ENCODE data around the gene DDX25.

The DDX25 gene

GRCh38 chr11:125950696-125951651 is 46.7 kb downstream of the DDX25 start:
- H3K27ac ChIP-seq (ENCODE audit: insufficient read depth in 1 of 2, low read depth in 1 of 2, low read length in 2 of 2, poor library complexity in 1 of 2, severe bottlenecking in 2 of 2), result no peak overlapping the region
- ChIA-PET CTCF (interaction anchor here (1.0 kb wide), 1 partner anchor 8 kb away, joined by 3 read pairs; no protein-coding TSS in a partner anchor), POLR2A (no interaction called here)
- no peaks in the 10 kb centered on the region for H3K36me3 ChIP-seq (ENCODE audit: control insufficient read depth in 4 of 4, insufficient read depth in 4 of 4, low read length in 3 of 4)
- WGBS (ENCODE audit: insufficient coverage), result 91% methylated on average over 10 of the region's 15 CpGs
- H3K27me3 ChIP-seq (replicated peaks in 2 of 5; ENCODE audit: control insufficient read depth in 4 of 5, insufficient read depth in 5 of 5, low read length in 4 of 5), result peaks cover 0 to 23% (median 8%) of the 10 kb centered on the region in 5 experiments
- no peak overlapping the region for H3K4me3 ChIP-seq (ENCODE audit: control insufficient read depth in 1 of 7, extremely low read depth in 1 of 7, insufficient read depth in 4 of 7, low read depth in 2 of 7, low read length in 6 of 7)
- no peaks in the 10 kb centered on the region for H3K9me3 ChIP-seq (ENCODE audit: control extremely low read depth in 1 of 5, control insufficient read depth in 4 of 5, insufficient read depth in 2 of 5, low read depth in 1 of 5, low read length in 4 of 5)
- no peaks in the 10 kb centered on the region for H3K4me1 ChIP-seq (ENCODE audit: control extremely low read depth in 1 of 4, control insufficient read depth in 4 of 4, insufficient read depth in 4 of 4, low read length in 3 of 4)
- no peak for DNase-seq

GRCh38 chr11:125951731-125952130 is 47.4 kb downstream of the DDX25 start:
- no peaks in the 10 kb centered on the region for H3K36me3 ChIP-seq (ENCODE audit: control insufficient read depth in 4 of 4, insufficient read depth in 4 of 4, low read length in 3 of 4)
- DNase-seq, result no peak
- peaks cover 0 to 24% (median 8%) of the 10 kb centered on the region in 5 experiments for H3K27me3 ChIP-seq (replicated peaks in 2 of 5; ENCODE audit: control insufficient read depth in 4 of 5, insufficient read depth in 5 of 5, low read length in 4 of 5)
- H3K9me3 ChIP-seq (ENCODE audit: control extremely low read depth in 1 of 5, control insufficient read depth in 4 of 5, insufficient read depth in 2 of 5, low read depth in 1 of 5, low read length in 4 of 5), result no peaks in the 10 kb centered on the region
- no peak overlapping the region for H3K4me3 ChIP-seq (ENCODE audit: control insufficient read depth in 1 of 7, extremely low read depth in 1 of 7, insufficient read depth in 4 of 7, low read depth in 2 of 7, low read length in 6 of 7)
- WGBS (ENCODE audit: insufficient coverage), result 74% methylated on average over 5 of the region's 11 CpGs
- no peak overlapping the region for H3K27ac ChIP-seq (ENCODE audit: insufficient read depth in 1 of 2, low read depth in 1 of 2, low read length in 2 of 2, poor library complexity in 1 of 2, severe bottlenecking in 2 of 2)
- CTCF ChIA-PET, result no interaction called here
- H3K4me1 ChIP-seq (ENCODE audit: control extremely low read depth in 1 of 4, control insufficient read depth in 4 of 4, insufficient read depth in 4 of 4, low read length in 3 of 4), result no peaks in the 10 kb centered on the region
- POLR2A ChIA-PET, result no interaction called here

- H3K4me3 ChIP-seq (ENCODE audit: control insufficient read depth in 1 of 7, extremely low read depth in 1 of 7, insufficient read depth in 4 of 7, low read depth in 2 of 7, low read length in 6 of 7), result no peak overlapping the region
- POLR2A ChIA-PET, result no interaction called here
- no peaks in the 10 kb centered on the region for H3K4me1 ChIP-seq (ENCODE audit: control extremely low read depth in 1 of 4, control insufficient read depth in 4 of 4, insufficient read depth in 4 of 4, low read length in 3 of 4)
- no peak overlapping the region for H3K27ac ChIP-seq (ENCODE audit: insufficient read depth in 1 of 2, low read depth in 1 of 2, low read length in 2 of 2, poor library complexity in 1 of 2, severe bottlenecking in 2 of 2)
- 80% methylated on average over 1 of the region's 2 CpGs for WGBS (ENCODE audit: insufficient coverage)
- no peaks in the 10 kb centered on the region for H3K9me3 ChIP-seq (ENCODE audit: control extremely low read depth in 1 of 5, control insufficient read depth in 4 of 5, insufficient read depth in 2 of 5, low read depth in 1 of 5, low read length in 4 of 5)
- H3K36me3 ChIP-seq (ENCODE audit: control insufficient read depth in 4 of 4, insufficient read depth in 4 of 4, low read length in 3 of 4), result no peaks in the 10 kb centered on the region
- CTCF ChIA-PET, result no interaction called here
- no peak for DNase-seq
- H3K27me3 ChIP-seq (replicated peaks in 2 of 5; ENCODE audit: control insufficient read depth in 4 of 5, insufficient read depth in 5 of 5, low read length in 4 of 5), result peaks cover 0 to 28% (median 8%) of the 10 kb centered on the region in 5 experiments
Measured at GRCh38 chr11:125952559-125952958, 48.3 kb downstream of the DDX25 start.

GRCh38 chr11:125952973-125953372 is 48.7 kb downstream of the DDX25 start:
- ChIA-PET CTCF (no interaction called here), POLR2A (no interaction called here)
- H3K9me3 ChIP-seq (ENCODE audit: control extremely low read depth in 1 of 5, control insufficient read depth in 4 of 5, insufficient read depth in 2 of 5, low read depth in 1 of 5, low read length in 4 of 5), result no peaks in the 10 kb centered on the region
- H3K4me3 ChIP-seq (ENCODE audit: control insufficient read depth in 1 of 7, extremely low read depth in 1 of 7, insufficient read depth in 4 of 7, low read depth in 2 of 7, low read length in 6 of 7), result no peak overlapping the region
- no peak for DNase-seq
- 44% methylated on average over 5 of the region's 7 CpGs for WGBS (ENCODE audit: insufficient coverage)
- H3K4me1 ChIP-seq (ENCODE audit: control extremely low read depth in 1 of 4, control insufficient read depth in 4 of 4, insufficient read depth in 4 of 4, low read length in 3 of 4), result no peaks in the 10 kb centered on the region
- H3K36me3 ChIP-seq (ENCODE audit: control insufficient read depth in 4 of 4, insufficient read depth in 4 of 4, low read length in 3 of 4), result no peaks in the 10 kb centered on the region
- no peak overlapping the region for H3K27ac ChIP-seq (ENCODE audit: insufficient read depth in 1 of 2, low read depth in 1 of 2, low read length in 2 of 2, poor library complexity in 1 of 2, severe bottlenecking in 2 of 2)
- H3K27me3 ChIP-seq (replicated peaks in 2 of 5; ENCODE audit: control insufficient read depth in 4 of 5, insufficient read depth in 5 of 5, low read length in 4 of 5), result peaks cover 0 to 28% (median 8%) of the 10 kb centered on the region in 5 experiments

GRCh38 chr11:125953401-125953935 is 49.2 kb downstream of the DDX25 start:
- Histone ChIP-seq H3K36me3 (ENCODE audit: control insufficient read depth in 4 of 4, insufficient read depth in 4 of 4, low read length in 3 of 4) (no peaks in the 10 kb centered on the region), H3K27ac (ENCODE audit: insufficient read depth in 1 of 2, low read depth in 1 of 2, low read length in 2 of 2, poor library complexity in 1 of 2, severe bottlenecking in 2 of 2) (no peak overlapping the region), H3K4me3 (ENCODE audit: control insufficient read depth in 1 of 7, extremely low read depth in 1 of 7, insufficient read depth in 4 of 7, low read depth in 2 of 7, low read length in 6 of 7) (no peak overlapping the region), H3K27me3 (replicated peaks in 2 of 5; ENCODE audit: control insufficient read depth in 4 of 5, insufficient read depth in 5 of 5, low read length in 4 of 5) (peaks cover 0 to 28% (median 8%) of the 10 kb centered on the region in 5 experiments), H3K4me1 (ENCODE audit: control extremely low read depth in 1 of 4, control insufficient read depth in 4 of 4, insufficient read depth in 4 of 4, low read length in 3 of 4) (no peaks in the 10 kb centered on the region), H3K9me3 (ENCODE audit: control extremely low read depth in 1 of 5, control insufficient read depth in 4 of 5, insufficient read depth in 2 of 5, low read depth in 1 of 5, low read length in 4 of 5) (no peaks in the 10 kb centered on the region)
- no peak for DNase-seq
- ChIA-PET POLR2A (no interaction called here), CTCF (no interaction called here)
- 89% methylated on average over 19 of the region's 20 CpGs for WGBS (ENCODE audit: insufficient coverage)

- H3K9me3 ChIP-seq (ENCODE audit: control extremely low read depth in 1 of 5, control insufficient read depth in 4 of 5, insufficient read depth in 2 of 5, low read depth in 1 of 5, low read length in 4 of 5), result no peaks in the 10 kb centered on the region
- 97% methylated on average over 17 of the region's 21 CpGs for WGBS (ENCODE audit: insufficient coverage)
- no peak overlapping the region for H3K27ac ChIP-seq (ENCODE audit: insufficient read depth in 1 of 2, low read depth in 1 of 2, low read length in 2 of 2, poor library complexity in 1 of 2, severe bottlenecking in 2 of 2)
- ChIA-PET POLR2A (no interaction called here), CTCF (no interaction called here)
- no peak overlapping the region for H3K4me3 ChIP-seq (ENCODE audit: control insufficient read depth in 1 of 7, extremely low read depth in 1 of 7, insufficient read depth in 4 of 7, low read depth in 2 of 7, low read length in 6 of 7)
- DNase-seq, result no peak
- H3K27me3 ChIP-seq (replicated peaks in 2 of 5; ENCODE audit: control insufficient read depth in 4 of 5, insufficient read depth in 5 of 5, low read length in 4 of 5), result peaks cover 0 to 28% (median 8%) of the 10 kb centered on the region in 5 experiments
- H3K36me3 ChIP-seq (ENCODE audit: control insufficient read depth in 4 of 4, insufficient read depth in 4 of 4, low read length in 3 of 4), result no peaks in the 10 kb centered on the region
- H3K4me1 ChIP-seq (ENCODE audit: control extremely low read depth in 1 of 4, control insufficient read depth in 4 of 4, insufficient read depth in 4 of 4, low read length in 3 of 4), result no peaks in the 10 kb centered on the region
Measured at GRCh38 chr11:125954123-125954944, 50.0 kb downstream of the DDX25 start.
